Mesothelial cell of epicardium (in vitro differentiated cells): ENCODE results near the gene MYO5A. TPM values are rescaled to one million over a fixed set of nuclear protein-coding genes. Genes with fewer than 3 reads are reported as not detected.
"Not testable (repeated sequence)": the region's sequence is repeated elsewhere in the genome, so short reads cannot be mapped to it uniquely, and the experiment has no call there.

ENCODE experiments used
- DNase-seq, 2 experiments: peaks; one replicate each; pipeline ENCODE4 v3.0.0; 2021; ENCODE audit warnings: low spot score in 2 of 2; ENCODE audit not compliant: unreplicated experiment in 2 of 2
- H3K27ac Mint-ChIP-seq: 2 replicates; pipeline ENCODE4 v1.8.0; 2021; ENCODE audit warnings: mixed read lengths
- H3K27me3 Mint-ChIP-seq: 2 replicates; pipeline ENCODE4 v1.8.0; 2021; ENCODE audit warnings: low read depth, mixed read lengths
- H3K36me3 Mint-ChIP-seq: 2 replicates; pipeline ENCODE4 v1.8.0; 2021; ENCODE audit warnings: mixed read lengths
- H3K4me1 Mint-ChIP-seq: 2 replicates; pipeline ENCODE4 v1.8.0; 2021; ENCODE audit warnings: mixed read lengths
- H3K4me3 Mint-ChIP-seq: 2 replicates; pipeline ENCODE4 v1.8.0; 2021; ENCODE audit warnings: mild to moderate bottlenecking, moderate library complexity, mixed read lengths
- H3K9me3 Mint-ChIP-seq: 2 replicates; pipeline ENCODE4 v1.8.0; 2021; ENCODE audit warnings: mixed read lengths
- total RNA-seq: library from RNA; stranded (reverse); gene quantifications from 3 replicates; pipeline ENCODE4 v1.2.1, GENCODE V29; 2021
- TF ChIP-seq, protein P1 (sequence below): fragments of 200-600 bp; sonication (generic); IDR thresholded peaks from one replicate; pipeline ENCODE4 v1.5.0; 2021; ENCODE audit warnings: antibody characterized with exemption; ENCODE audit not compliant: unreplicated experiment

The MYO5A gene
- total RNA-seq, 1 donor from 2014 or later = 14.4 TPM

DNA sequence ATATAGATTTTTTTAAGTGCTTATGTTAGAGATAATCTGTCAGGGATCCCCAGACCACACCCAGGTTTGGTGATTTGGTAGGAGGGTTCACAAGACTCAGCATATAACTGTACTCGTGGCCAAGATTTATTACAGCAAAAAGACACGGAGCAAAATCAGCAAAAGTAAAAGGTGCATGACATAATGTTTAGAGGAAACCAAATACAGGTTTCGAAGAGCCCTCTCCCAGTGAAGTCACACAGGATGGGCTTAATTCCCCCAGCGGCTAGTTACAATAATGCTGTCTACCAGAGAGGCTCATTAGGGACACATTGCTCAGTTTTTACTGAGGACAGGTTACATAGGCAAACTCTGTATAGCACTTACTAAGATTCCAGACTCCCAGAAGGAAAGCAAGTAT lies 36.5 kb downstream of the MYO5A start:
- H3K27ac Mint-ChIP-seq = no peak overlapping the region
- no peaks in the 10 kb centered on the region for H3K9me3 Mint-ChIP-seq
- H3K36me3 Mint-ChIP-seq = no peaks in the 10 kb centered on the region
- H3K4me3 Mint-ChIP-seq = no peak overlapping the region
- no peak for DNase-seq
- H3K27me3 Mint-ChIP-seq = no peaks in the 10 kb centered on the region
- H3K4me1 Mint-ChIP-seq = peaks cover 5% of the 10 kb centered on the region
- TF ChIP-seq, protein P1, sequence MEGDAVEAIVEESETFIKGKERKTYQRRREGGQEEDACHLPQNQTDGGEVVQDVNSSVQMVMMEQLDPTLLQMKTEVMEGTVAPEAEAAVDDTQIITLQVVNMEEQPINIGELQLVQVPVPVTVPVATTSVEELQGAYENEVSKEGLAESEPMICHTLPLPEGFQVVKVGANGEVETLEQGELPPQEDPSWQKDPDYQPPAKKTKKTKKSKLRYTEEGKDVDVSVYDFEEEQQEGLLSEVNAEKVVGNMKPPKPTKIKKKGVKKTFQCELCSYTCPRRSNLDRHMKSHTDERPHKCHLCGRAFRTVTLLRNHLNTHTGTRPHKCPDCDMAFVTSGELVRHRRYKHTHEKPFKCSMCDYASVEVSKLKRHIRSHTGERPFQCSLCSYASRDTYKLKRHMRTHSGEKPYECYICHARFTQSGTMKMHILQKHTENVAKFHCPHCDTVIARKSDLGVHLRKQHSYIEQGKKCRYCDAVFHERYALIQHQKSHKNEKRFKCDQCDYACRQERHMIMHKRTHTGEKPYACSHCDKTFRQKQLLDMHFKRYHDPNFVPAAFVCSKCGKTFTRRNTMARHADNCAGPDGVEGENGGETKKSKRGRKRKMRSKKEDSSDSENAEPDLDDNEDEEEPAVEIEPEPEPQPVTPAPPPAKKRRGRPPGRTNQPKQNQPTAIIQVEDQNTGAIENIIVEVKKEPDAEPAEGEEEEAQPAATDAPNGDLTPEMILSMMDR = no peak

DNA sequence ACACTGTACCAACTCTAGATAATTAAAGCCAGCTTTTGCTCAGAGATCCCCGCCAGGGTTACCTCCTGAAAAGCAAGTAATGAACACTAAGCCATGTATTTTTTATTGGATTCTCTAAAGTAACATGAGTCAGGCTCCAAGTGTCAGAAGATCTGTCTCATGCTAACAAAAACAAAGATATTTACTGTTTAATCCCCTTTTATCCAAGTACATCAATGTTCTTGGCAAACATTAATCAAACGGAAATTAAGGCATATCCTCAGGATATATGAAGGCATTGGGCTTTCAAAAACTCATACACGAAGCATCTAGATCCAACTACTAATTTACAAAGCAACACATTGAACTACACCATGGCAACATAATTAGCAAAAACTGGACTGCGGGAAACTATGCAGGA lies 37.2 kb downstream of the MYO5A start:
- DNase-seq = no peak
- Mint-ChIP-seq H3K9me3 (no peaks in the 10 kb centered on the region), H3K4me1 (peaks cover 6% of the 10 kb centered on the region), H3K27ac (no peak overlapping the region), H3K36me3 (no peaks in the 10 kb centered on the region), H3K27me3 (no peaks in the 10 kb centered on the region), H3K4me3 (no peak overlapping the region)
- TF ChIP-seq, protein P1 = no peak

DNA sequence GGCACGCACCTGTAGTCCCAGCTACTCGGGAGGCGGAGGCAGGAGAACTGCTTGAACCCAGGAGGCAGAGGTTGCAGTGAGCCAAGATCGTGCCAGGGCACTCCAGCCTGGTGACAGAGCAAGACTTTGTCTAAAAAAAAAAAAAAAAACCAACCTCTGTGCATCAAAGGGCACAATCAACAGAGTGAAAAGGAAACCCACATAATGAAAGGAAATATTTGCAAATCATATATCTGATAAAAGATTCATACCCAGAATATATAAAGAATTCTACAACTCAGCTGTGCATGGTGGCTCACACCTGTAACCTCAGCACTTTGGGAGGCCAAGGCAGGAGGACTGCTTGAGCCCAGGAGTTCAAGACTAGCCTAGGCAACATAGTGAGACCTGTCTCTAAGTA lies 39.2 kb downstream of the MYO5A start:
- DNase-seq, H3K36me3 Mint-ChIP-seq, H3K27ac Mint-ChIP-seq, H3K4me3 Mint-ChIP-seq, H3K27me3 Mint-ChIP-seq, H3K9me3 Mint-ChIP-seq: not testable (repeated sequence)
- H3K4me1 Mint-ChIP-seq = peaks cover 13% of the 10 kb centered on the region

DNA sequence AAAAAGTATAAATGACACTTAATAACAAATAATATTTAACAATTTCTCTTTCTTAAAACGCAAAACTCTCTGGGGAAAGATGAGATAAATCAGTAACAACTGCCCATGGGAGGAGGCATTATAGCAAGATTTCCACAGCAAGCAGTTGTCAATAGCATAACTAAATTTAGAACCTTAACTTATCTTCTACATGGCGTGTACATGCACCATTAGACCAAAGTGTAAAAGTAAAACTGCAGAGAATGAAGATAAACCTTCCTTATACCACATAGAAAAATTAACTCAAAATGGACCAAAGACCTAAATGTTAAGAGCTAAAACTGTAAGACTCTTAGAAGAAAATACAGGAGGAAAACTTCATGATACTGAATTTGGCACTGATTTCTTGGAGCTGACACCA lies 39.9 kb downstream of the MYO5A start:
- no peaks in the 10 kb centered on the region for H3K9me3 Mint-ChIP-seq
- TF ChIP-seq, protein P1 = no peak
- no peak for DNase-seq
- no peak overlapping the region for H3K4me3 Mint-ChIP-seq
- H3K27me3 Mint-ChIP-seq = no peaks in the 10 kb centered on the region
- H3K27ac Mint-ChIP-seq = no peak overlapping the region
- no peaks in the 10 kb centered on the region for H3K36me3 Mint-ChIP-seq
- H3K4me1 Mint-ChIP-seq = peaks cover 13% of the 10 kb centered on the region

DNA sequence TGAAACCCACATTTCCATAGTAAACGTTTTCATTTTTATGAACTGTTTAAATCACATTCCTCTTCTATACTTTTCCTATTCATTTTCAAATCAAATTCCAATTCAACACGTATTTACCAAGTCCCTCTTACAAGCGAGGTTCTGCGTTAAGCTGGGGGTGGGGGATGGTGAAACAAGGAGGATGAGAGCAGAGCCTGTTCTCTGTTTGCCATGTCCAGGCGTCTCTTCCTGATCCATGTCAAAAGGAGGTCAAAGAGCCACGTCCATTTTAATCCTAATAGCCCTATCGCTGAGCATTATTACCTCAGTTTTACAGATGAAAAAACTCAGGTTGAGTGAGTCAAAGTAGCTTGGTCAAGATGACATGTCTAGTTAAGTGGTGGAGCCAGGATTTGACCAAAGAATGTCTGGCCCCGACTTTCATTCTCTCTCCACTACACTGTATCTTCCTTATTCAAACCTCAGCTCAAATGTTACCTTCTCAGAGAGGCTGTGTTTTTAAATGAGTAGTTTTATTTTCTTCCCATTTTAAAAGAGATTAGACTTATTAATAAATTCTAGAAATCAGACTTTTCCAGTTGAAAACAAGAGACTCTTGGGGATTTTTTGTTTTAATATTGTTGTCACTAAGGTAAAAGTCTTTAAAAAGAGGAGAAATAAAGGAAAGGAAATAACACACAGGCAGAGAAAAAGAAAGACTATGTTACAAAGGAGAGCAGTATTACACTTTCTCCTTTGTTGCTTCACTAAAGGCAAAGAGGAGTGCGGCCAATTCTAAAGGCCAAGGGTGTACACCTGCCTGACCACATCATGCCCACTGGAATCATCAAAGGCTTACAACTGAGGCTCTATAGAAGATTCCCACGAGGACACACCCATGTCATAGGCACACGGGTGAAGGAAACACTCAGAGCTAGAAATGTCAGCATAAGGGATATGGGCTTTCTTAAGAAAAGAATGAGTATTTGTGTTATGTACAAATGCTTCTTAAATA lies 42.4 kb downstream of the MYO5A start:
- no peak for DNase-seq
- H3K27me3 Mint-ChIP-seq = no peaks in the 10 kb centered on the region
- TF ChIP-seq, protein P1 = no peak
- H3K27ac Mint-ChIP-seq = peak overlapping the region; percentile 52
- no peaks in the 10 kb centered on the region for H3K36me3 Mint-ChIP-seq
- no peak overlapping the region for H3K4me3 Mint-ChIP-seq
- no peaks in the 10 kb centered on the region for H3K9me3 Mint-ChIP-seq
- H3K4me1 Mint-ChIP-seq = peaks cover 9% of the 10 kb centered on the region

DNA sequence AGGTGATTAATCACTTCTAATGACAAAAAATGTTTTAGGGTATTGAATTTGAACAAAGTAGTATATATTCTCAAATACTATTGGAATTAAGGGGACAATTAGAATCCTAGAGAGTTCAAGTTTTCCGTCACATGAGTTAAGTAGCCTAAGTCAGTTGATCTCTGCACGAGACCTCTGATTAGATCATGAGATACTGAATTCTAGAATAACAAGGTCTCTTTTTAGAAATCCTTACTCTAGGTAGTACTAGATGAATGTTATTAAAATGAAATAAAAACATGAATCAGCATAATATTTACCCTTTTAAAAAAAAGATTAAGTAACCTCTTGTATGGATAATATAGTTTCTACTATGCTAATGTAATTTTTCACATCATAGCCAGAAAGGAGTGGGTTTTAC lies 43.4 kb downstream of the MYO5A start:
- TF ChIP-seq, protein P1 = no peak
- Mint-ChIP-seq H3K4me3 (no peak overlapping the region), H3K9me3 (no peaks in the 10 kb centered on the region), H3K4me1 (peaks cover 8% of the 10 kb centered on the region), H3K36me3 (no peaks in the 10 kb centered on the region), H3K27ac (no peak overlapping the region), H3K27me3 (no peaks in the 10 kb centered on the region)
- DNase-seq = no peak
